Dendritic cell treated with granulocyte-macrophage colony-stimulating factor and Interleukin-4, amounts not matched to agents 40 ng/mL and 50 ng/mL, for 4 days (primary cell): ENCODE data around the gene BCL2.

Experiments
- H3K27ac Mint-ChIP-seq: one replicate; pipeline ENCODE4 v1.8.0; 2022; ENCODE audit warnings: mild to moderate bottlenecking, mixed read lengths
- H3K27me3 Mint-ChIP-seq: one replicate; pipeline ENCODE4 v1.8.0; 2022; ENCODE audit warnings: mild to moderate bottlenecking, mixed read lengths
- H3K36me3 Mint-ChIP-seq: one replicate; pipeline ENCODE4 v1.8.0; 2022; ENCODE audit warnings: low read depth, mixed read lengths
- H3K4me1 Mint-ChIP-seq: one replicate; pipeline ENCODE4 v1.8.0; 2022; ENCODE audit warnings: low read depth, mixed read lengths
- H3K4me3 Mint-ChIP-seq: one replicate; pipeline ENCODE4 v1.8.0; 2022; ENCODE audit warnings: mild to moderate bottlenecking, moderate library complexity, mixed read lengths
- H3K9me3 Mint-ChIP-seq: one replicate; pipeline ENCODE4 v1.8.0; 2022; ENCODE audit warnings: mixed read lengths
- intact Hi-C: fragments of 100-400 bp; cut with micrococcal nuclease; formaldehyde crosslinking; loops from one replicate; pipeline ENCODE4 v1.15.0; 2022

Gene BCL2

DNA sequence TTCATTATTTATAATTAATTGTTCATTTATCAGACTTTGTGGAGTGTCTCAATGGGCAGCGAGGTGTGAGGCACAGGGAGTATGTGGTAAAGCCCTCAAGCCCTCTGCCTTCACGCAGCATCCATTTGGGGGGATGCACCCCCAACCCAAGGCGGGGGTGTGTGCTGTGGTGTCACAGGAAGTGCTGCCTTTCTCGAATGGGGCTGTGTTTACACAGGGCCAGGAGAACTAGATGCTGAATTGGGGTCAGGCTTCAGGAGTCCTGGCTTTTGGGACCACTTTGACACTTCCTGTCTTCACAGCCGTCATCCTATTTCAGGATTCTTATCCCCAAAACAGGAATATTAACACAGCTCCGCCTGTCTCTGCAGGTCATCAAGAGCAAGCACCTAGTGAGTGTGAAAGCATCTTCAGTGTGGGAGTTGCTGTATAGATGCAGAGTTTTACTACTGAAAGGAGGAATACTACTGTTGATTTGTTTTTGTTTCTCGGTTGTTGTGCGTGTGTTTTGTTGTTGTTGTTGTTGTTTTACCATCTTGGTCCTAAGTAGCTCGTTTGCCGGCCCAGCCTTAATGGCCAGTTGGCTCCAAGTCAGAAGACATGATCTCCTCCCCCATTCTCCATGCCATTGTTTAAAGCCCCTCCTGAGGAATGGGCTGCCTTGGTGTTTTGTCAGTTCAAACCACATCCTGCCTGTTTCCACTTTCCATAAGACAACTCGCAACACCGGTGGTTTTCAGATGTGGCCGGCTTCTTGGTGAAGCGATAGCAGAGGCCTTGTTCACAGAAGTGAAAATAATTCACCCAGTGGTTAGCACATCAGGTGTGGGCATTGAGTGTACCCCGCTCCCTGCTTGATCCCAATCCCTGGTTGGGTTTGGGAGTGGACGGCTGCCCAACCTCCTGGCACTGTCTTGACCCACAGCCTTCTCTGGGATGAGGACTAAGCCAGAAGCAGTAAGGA lies 221.3 kb downstream of the BCL2 start:
- intact Hi-C loops: no loop called here
- Mint-ChIP-seq H3K4me3 (no peak overlapping the region), H3K9me3 (no peaks in the 10 kb centered on the region), H3K36me3 (no peaks in the 10 kb centered on the region), H3K27ac (no peak overlapping the region), H3K4me1 (peaks cover 30% of the 10 kb centered on the region), H3K27me3 (no peaks in the 10 kb centered on the region)

DNA sequence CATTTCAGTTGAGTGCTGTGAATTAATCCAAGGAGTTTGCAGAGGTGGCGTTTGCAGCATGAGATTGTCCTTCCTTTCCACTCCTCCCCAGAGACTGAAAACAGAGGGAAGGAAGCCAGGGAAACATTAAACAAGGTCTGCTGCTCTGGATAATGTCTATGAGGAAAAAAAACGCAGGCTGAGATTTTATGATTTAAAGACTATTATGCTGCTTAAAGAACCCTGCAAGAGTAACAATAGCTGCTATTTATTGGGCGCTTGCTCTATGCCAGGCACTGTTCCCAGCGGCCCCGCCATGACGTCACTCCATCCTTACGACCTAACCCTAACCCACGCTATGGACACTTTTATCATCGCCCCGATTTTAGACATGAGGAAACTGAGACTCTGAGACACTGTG lies 222.4 kb downstream of the BCL2 start:
- no peak overlapping the region for H3K27ac Mint-ChIP-seq
- intact Hi-C loops: no loop called here
- H3K9me3 Mint-ChIP-seq: no peaks in the 10 kb centered on the region
- no peaks in the 10 kb centered on the region for H3K27me3 Mint-ChIP-seq
- H3K4me3 Mint-ChIP-seq: no peak overlapping the region
- peaks cover 30% of the 10 kb centered on the region for H3K4me1 Mint-ChIP-seq
- no peaks in the 10 kb centered on the region for H3K36me3 Mint-ChIP-seq

DNA sequence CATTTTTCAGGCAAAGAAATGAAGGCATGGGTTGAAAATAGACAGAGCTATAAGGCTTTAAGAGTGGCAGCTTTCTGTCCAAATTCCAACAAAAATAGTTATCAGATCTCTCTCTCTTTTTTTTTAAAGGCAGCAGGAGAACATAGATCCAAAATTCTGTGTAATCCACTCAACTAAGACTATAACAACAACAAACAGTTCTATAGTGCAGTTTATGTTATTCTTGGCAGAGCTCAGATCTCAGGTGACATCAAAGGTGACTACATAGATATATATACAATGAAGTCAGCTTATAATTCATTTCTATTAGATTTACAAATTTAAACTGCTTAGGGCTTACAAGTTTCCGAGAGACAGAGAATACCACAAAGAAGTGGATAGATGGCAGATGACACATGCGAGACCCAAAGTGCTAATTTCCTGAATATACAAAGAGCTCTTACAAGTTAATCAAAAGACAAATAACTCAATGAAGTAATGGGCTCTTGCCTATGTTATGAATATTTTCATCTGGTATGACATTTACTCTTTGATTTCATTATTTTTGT lies 223.2 kb downstream of the BCL2 start:
- intact Hi-C loops: no loop called here
- Mint-ChIP-seq H3K36me3 (no peaks in the 10 kb centered on the region), H3K4me1 (peaks cover 30% of the 10 kb centered on the region), H3K4me3 (no peak overlapping the region), H3K27me3 (no peaks in the 10 kb centered on the region), H3K27ac (no peak overlapping the region), H3K9me3 (no peaks in the 10 kb centered on the region)

DNA sequence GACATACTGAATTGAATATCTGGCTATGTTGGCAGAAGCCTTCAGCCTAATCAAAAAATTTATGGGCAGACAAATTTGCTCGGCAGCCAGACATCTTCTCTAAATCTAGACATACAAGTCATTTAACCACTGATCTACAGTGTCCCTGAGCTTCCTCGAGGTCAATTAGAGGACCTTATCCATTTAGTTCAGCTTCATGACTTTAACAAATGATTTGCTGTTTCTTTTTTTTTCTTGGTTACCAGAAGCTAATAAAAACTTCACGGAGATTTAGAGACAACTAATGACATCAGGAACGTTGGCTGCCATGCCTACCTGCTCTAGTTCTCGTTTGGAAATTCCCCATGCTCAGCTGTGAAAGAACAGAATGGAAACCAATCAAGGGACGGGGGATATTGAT lies 223.8 kb downstream of the BCL2 start:
- no peaks in the 10 kb centered on the region for H3K9me3 Mint-ChIP-seq
- no peaks in the 10 kb centered on the region for H3K27me3 Mint-ChIP-seq
- H3K27ac Mint-ChIP-seq: no peak overlapping the region
- peaks cover 27% of the 10 kb centered on the region for H3K4me1 Mint-ChIP-seq
- no peaks in the 10 kb centered on the region for H3K36me3 Mint-ChIP-seq
- intact Hi-C loops: no loop called here
- no peak overlapping the region for H3K4me3 Mint-ChIP-seq

GRCh38 chr18:63091671-63092364 lies 227.8 kb downstream of the BCL2 start:
- no peak overlapping the region for H3K4me3 Mint-ChIP-seq
- peaks cover 5% of the 10 kb centered on the region for H3K4me1 Mint-ChIP-seq
- intact Hi-C loops: no loop called here
- H3K27me3 Mint-ChIP-seq: no peaks in the 10 kb centered on the region
- H3K36me3 Mint-ChIP-seq: no peaks in the 10 kb centered on the region
- no peak overlapping the region for H3K27ac Mint-ChIP-seq
- H3K9me3 Mint-ChIP-seq: no peaks in the 10 kb centered on the region

GRCh38 chr18:63090334-63090733 lies 229.2 kb downstream of the BCL2 start:
- intact Hi-C loops: no loop called here
- no peak overlapping the region for H3K27ac Mint-ChIP-seq

GRCh38 chr18:63089041-63089440 lies 230.5 kb downstream of the BCL2 start:
- intact Hi-C loops: no loop called here
- Mint-ChIP-seq H3K27ac (no peak overlapping the region), H3K9me3 (no peaks in the 10 kb centered on the region), H3K36me3 (no peaks in the 10 kb centered on the region), H3K4me3 (no peak overlapping the region), H3K27me3 (no peaks in the 10 kb centered on the region), H3K4me1 (peaks cover 5% of the 10 kb centered on the region)

More at GRCh38 chr18:63090334-63090733, 229.2 kb downstream of the BCL2 start:
- Mint-ChIP-seq H3K4me1 (peaks cover 5% of the 10 kb centered on the region), H3K27me3 (no peaks in the 10 kb centered on the region), H3K9me3 (no peaks in the 10 kb centered on the region), H3K36me3 (no peaks in the 10 kb centered on the region), H3K4me3 (no peak overlapping the region)

DNA sequence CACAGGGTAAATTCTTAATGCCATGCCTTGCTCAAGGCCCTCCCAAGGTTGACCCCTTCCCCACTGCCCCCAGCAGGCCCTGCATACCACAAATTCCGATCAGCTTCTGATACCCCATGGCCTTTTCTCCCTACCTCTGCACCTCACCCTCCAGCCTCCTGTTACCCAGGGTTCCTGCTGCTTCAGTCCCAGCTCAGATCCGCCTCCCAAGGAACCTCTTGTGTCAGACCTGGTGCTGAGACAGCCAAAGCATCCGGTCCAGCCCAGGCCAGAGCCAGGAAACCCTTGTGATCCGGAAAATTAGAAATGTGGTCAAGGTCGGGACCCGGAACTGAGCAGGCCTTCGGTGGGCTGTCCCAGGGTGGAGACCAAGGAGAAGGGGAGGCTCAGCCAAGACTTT lies 231.3 kb downstream of the BCL2 start:
- Mint-ChIP-seq H3K27ac (no peak overlapping the region), H3K9me3 (no peaks in the 10 kb centered on the region), H3K27me3 (no peaks in the 10 kb centered on the region), H3K4me1 (peaks cover 5% of the 10 kb centered on the region), H3K4me3 (no peak overlapping the region), H3K36me3 (no peaks in the 10 kb centered on the region)
- intact Hi-C loops: no loop called here

GRCh38 chr18:63087421-63088230 lies 231.9 kb downstream of the BCL2 start:
- H3K27ac Mint-ChIP-seq: no peak overlapping the region
- H3K4me3 Mint-ChIP-seq: no peak overlapping the region
- H3K9me3 Mint-ChIP-seq: no peaks in the 10 kb centered on the region
- H3K4me1 Mint-ChIP-seq: peaks cover 5% of the 10 kb centered on the region
- H3K27me3 Mint-ChIP-seq: no peaks in the 10 kb centered on the region
- H3K36me3 Mint-ChIP-seq: no peaks in the 10 kb centered on the region
- intact Hi-C loops: no loop called here

DNA sequence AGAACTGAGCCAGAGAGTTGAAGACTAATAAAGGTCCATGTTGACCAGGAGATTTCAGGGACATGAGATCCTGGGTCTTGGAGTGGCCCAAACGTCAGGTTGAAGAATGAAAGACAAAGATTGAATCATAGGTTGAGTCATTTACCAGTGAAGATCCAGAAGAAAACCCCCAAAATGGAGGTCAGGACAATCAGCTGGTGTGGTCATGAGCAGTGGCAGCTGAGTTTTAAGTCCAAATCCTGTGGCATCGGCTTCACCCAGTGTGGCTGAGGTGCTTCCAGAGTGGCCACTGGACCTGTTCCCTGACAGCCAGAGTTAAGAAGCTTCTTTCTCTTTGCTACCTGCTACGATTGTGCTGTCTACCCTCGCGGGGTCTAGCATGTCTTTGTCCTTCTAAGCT lies 234.0 kb downstream of the BCL2 start:
- Mint-ChIP-seq H3K27me3 (no peaks in the 10 kb centered on the region), H3K27ac (no peak overlapping the region), H3K9me3 (no peaks in the 10 kb centered on the region), H3K4me3 (no peak overlapping the region), H3K4me1 (peaks cover 5% of the 10 kb centered on the region), H3K36me3 (no peaks in the 10 kb centered on the region)
- intact Hi-C loops: no loop called here

DNA sequence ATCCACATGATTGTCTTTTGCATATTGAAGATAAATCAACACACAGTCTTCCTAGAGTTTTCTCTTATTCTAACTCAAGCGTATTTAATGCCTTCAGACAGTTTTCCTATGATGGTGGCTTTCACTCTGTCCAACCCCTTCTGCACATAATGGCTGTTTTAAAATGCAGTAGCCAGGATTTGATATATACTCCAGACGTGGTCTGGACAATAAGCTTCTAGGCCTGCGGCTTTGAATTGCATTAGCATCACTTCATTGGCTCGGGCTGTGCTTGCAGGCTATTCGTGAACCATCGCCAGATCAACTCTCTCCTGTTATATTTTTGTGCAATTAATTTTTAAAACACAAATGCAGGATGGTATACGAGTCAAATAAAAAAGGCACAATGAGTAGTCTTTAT lies 235.3 kb downstream of the BCL2 start:
- Mint-ChIP-seq H3K27ac (no peak overlapping the region), H3K36me3 (peaks cover 5% of the 10 kb centered on the region), H3K4me1 (no peaks in the 10 kb centered on the region), H3K9me3 (peaks cover 10% of the 10 kb centered on the region), H3K27me3 (no peaks in the 10 kb centered on the region), H3K4me3 (no peak overlapping the region)
- intact Hi-C loops: no loop called here

DNA sequence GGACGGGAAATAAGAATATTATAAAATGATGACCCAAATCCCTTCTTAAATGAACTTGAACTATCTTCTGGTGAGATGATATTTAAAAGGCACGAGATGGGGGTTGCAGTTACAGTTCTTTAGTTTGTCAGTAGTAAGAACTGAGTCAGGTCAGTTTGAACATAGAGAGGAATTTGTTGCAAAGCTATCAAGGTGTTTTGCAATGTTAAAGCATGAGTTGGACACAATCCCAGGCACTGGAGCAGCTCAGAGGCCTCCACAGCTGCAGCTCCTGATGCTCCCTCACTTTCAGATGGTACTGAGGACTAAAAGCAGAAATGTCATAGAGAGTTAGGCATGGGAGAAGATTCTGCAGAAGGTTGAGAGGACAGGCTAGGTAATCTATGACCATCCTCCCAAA lies 236.0 kb downstream of the BCL2 start:
- Mint-ChIP-seq H3K36me3 (peaks cover 5% of the 10 kb centered on the region), H3K9me3 (peaks cover 10% of the 10 kb centered on the region), H3K27ac (no peak overlapping the region), H3K4me3 (no peak overlapping the region), H3K27me3 (no peaks in the 10 kb centered on the region), H3K4me1 (peaks cover under 1% of the 10 kb centered on the region)
- intact Hi-C loops: no loop called here

DNA sequence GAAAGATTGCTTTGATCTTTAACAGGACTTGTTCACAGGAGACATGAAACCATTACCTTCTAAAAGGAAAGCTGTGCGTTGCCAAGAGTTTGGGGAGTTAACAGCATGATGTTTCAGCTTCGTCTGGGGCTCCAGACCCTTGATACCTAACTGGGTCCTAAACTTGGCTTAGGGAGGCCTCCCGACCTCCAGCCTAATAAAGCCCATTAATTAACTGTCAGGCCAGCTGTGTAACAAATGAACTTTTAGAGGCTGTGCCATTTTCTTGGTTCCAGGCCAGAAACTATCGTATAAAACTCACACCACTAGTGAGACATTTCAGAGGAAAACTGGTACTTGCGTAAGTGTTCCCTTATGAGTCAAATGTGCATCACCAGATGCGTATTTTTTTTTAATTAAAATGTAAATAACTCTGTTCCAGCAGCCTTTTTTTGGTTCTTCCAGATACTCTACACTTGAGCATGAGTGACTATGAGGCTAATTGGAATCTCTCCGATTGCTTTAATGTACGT lies 236.5 kb downstream of the BCL2 start:
- Mint-ChIP-seq H3K27ac (no peak overlapping the region), H3K9me3 (peaks cover 10% of the 10 kb centered on the region), H3K36me3 (peaks cover 5% of the 10 kb centered on the region), H3K4me1 (peaks cover 5% of the 10 kb centered on the region), H3K27me3 (no peaks in the 10 kb centered on the region), H3K4me3 (no peak overlapping the region)
- intact Hi-C loops: no loop called here
